WTC11 (cell line): ENCODE measurements around the gene TLK1.

Experiments
- CBFB ChIP-seq: sonication (generic); formaldehyde crosslinking; IDR thresholded peaks from 2 replicates; pipeline ENCODE4 v1.8.1; 2022; ENCODE audit warnings: mild to moderate bottlenecking, low read depth, missing genetic modification reagents
- ELF4 ChIP-seq: sonication (generic); formaldehyde crosslinking; IDR thresholded peaks from 2 replicates; pipeline ENCODE4 v1.8.1; 2022; ENCODE audit warnings: low read depth, mild to moderate bottlenecking, moderate library complexity, missing genetic modification reagents
- JUN ChIP-seq: sonication (generic); formaldehyde crosslinking; IDR thresholded peaks from 2 replicates; pipeline ENCODE4 v1.8.0; 2023; ENCODE audit warnings: mild to moderate bottlenecking, missing genetic modification reagents
- NR3C1 ChIP-seq: sonication (generic); formaldehyde crosslinking; conservative IDR thresholded peaks from 2 replicates; pipeline ENCODE4 v1.8.1; 2023; ENCODE audit warnings: low read depth, mild to moderate bottlenecking, missing genetic modification reagents
- TF ChIP-seq, protein P1 (sequence below): fragments of 200-600 bp; IDR thresholded peaks from 2 replicates; pipeline ENCODE4 v1.8.0; 2022; ENCODE audit warnings: antibody characterized with exemption
- TF ChIP-seq, protein P2 (sequence below): sonication (generic); formaldehyde crosslinking; IDR thresholded peaks from 2 replicates; pipeline ENCODE4 v1.8.1; 2022; ENCODE audit warnings: low read depth, missing genetic modification reagents, borderline replicate concordance
- TF ChIP-seq, protein P3 (sequence below): sonication (generic); formaldehyde crosslinking; IDR thresholded peaks from 2 replicates; pipeline ENCODE4 v1.8.1; 2023; ENCODE audit warnings: mild to moderate bottlenecking, missing genetic modification reagents
- TF ChIP-seq, protein P4 (sequence below): sonication (generic); formaldehyde crosslinking; IDR thresholded peaks from 2 replicates; pipeline ENCODE4 v1.8.0; 2022; ENCODE audit warnings: missing genetic modification reagents
- TF ChIP-seq, protein P5 (sequence below): sonication (generic); formaldehyde crosslinking; IDR thresholded peaks from 2 replicates; pipeline ENCODE4 v1.8.1; 2023; ENCODE audit warnings: mild to moderate bottlenecking, missing genetic modification reagents

DNA sequence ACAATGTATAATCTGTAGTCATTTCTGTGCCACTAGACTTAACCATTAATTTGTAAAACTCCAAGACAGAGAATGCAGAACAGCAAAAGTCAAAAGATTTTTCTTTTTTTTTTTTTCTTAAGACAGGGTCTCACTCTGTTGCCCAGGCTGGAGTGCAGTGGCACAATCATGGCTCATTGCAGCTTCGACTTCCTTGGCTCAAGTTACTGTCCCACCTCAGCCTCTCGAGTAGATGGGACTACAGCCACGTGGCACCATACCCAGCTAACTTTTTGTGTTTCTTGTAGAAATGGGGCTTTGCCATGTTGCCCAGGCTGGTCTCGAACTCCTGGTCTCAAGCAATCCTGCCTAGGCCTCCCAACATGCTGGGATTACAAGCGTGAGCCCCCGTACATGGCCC, 80.1 kb downstream of the TLK1 start:
- TF ChIP-seq, protein P1, sequence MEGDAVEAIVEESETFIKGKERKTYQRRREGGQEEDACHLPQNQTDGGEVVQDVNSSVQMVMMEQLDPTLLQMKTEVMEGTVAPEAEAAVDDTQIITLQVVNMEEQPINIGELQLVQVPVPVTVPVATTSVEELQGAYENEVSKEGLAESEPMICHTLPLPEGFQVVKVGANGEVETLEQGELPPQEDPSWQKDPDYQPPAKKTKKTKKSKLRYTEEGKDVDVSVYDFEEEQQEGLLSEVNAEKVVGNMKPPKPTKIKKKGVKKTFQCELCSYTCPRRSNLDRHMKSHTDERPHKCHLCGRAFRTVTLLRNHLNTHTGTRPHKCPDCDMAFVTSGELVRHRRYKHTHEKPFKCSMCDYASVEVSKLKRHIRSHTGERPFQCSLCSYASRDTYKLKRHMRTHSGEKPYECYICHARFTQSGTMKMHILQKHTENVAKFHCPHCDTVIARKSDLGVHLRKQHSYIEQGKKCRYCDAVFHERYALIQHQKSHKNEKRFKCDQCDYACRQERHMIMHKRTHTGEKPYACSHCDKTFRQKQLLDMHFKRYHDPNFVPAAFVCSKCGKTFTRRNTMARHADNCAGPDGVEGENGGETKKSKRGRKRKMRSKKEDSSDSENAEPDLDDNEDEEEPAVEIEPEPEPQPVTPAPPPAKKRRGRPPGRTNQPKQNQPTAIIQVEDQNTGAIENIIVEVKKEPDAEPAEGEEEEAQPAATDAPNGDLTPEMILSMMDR = no peak
- TF ChIP-seq, protein P2, sequence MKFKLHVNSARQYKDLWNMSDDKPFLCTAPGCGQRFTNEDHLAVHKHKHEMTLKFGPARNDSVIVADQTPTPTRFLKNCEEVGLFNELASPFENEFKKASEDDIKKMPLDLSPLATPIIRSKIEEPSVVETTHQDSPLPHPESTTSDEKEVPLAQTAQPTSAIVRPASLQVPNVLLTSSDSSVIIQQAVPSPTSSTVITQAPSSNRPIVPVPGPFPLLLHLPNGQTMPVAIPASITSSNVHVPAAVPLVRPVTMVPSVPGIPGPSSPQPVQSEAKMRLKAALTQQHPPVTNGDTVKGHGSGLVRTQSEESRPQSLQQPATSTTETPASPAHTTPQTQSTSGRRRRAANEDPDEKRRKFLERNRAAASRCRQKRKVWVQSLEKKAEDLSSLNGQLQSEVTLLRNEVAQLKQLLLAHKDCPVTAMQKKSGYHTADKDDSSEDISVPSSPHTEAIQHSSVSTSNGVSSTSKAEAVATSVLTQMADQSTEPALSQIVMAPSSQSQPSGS = no peak
- TF ChIP-seq, protein P3, sequence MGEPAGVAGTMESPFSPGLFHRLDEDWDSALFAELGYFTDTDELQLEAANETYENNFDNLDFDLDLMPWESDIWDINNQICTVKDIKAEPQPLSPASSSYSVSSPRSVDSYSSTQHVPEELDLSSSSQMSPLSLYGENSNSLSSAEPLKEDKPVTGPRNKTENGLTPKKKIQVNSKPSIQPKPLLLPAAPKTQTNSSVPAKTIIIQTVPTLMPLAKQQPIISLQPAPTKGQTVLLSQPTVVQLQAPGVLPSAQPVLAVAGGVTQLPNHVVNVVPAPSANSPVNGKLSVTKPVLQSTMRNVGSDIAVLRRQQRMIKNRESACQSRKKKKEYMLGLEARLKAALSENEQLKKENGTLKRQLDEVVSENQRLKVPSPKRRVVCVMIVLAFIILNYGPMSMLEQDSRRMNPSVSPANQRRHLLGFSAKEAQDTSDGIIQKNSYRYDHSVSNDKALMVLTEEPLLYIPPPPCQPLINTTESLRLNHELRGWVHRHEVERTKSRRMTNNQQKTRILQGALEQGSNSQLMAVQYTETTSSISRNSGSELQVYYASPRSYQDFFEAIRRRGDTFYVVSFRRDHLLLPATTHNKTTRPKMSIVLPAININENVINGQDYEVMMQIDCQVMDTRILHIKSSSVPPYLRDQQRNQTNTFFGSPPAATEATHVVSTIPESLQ (CRISPR knock-in tag) = no peak
- TF ChIP-seq ELF4 (CRISPR knock-in tag) = no peak
- no peak for TF ChIP-seq CBFB
- TF ChIP-seq, protein P4, sequence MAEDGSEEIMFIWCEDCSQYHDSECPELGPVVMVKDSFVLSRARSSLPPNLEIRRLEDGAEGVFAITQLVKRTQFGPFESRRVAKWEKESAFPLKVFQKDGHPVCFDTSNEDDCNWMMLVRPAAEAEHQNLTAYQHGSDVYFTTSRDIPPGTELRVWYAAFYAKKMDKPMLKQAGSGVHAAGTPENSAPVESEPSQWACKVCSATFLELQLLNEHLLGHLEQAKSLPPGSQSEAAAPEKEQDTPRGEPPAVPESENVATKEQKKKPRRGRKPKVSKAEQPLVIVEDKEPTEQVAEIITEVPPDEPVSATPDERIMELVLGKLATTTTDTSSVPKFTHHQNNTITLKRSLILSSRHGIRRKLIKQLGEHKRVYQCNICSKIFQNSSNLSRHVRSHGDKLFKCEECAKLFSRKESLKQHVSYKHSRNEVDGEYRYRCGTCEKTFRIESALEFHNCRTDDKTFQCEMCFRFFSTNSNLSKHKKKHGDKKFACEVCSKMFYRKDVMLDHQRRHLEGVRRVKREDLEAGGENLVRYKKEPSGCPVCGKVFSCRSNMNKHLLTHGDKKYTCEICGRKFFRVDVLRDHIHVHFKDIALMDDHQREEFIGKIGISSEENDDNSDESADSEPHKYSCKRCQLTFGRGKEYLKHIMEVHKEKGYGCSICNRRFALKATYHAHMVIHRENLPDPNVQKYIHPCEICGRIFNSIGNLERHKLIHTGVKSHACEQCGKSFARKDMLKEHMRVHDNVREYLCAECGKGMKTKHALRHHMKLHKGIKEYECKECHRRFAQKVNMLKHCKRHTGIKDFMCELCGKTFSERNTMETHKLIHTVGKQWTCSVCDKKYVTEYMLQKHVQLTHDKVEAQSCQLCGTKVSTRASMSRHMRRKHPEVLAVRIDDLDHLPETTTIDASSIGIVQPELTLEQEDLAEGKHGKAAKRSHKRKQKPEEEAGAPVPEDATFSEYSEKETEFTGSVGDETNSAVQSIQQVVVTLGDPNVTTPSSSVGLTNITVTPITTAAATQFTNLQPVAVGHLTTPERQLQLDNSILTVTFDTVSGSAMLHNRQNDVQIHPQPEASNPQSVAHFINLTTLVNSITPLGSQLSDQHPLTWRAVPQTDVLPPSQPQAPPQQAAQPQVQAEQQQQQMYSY = no peak
- TF ChIP-seq NR3C1 (CRISPR knock-in tag) = no peak
- no peak for TF ChIP-seq JUN (CRISPR knock-in tag)
- TF ChIP-seq, protein P5, sequence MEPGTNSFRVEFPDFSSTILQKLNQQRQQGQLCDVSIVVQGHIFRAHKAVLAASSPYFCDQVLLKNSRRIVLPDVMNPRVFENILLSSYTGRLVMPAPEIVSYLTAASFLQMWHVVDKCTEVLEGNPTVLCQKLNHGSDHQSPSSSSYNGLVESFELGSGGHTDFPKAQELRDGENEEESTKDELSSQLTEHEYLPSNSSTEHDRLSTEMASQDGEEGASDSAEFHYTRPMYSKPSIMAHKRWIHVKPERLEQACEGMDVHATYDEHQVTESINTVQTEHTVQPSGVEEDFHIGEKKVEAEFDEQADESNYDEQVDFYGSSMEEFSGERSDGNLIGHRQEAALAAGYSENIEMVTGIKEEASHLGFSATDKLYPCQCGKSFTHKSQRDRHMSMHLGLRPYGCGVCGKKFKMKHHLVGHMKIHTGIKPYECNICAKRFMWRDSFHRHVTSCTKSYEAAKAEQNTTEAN (CRISPR knock-in tag) = no peak
